WERI-Rb-1 (cell line): Measurements from ENCODE around the gene SFTA2.

Experiments
- DNase-seq: peaks from one replicate; pipeline ENCODE4 v3.0.0-alpha.2; 2020
- H3K27ac ChIP-seq: fragments of 250-450 bp; sonication (Bioruptor Pico); 2 replicates; pipeline ENCODE4 v1.5.1; 2020; ENCODE audit warnings: mild to moderate bottlenecking, moderate library complexity
- H3K27me3 ChIP-seq: fragments of 250-450 bp; sonication (Bioruptor Pico); 2 replicates; pipeline ENCODE4 v1.5.1; 2021; ENCODE audit warnings: mild to moderate bottlenecking, low read depth, moderate library complexity; ENCODE audit not compliant: insufficient read depth, severe bottlenecking
- H3K36me3 ChIP-seq: fragments of 250-450 bp; sonication (Bioruptor Pico); 2 replicates; pipeline ENCODE4 v1.5.1; 2020; ENCODE audit warnings: mild to moderate bottlenecking, moderate library complexity
- H3K4me3 ChIP-seq: 2 replicates; pipeline ENCODE4 v1.5.1; 2011; ENCODE audit warnings: low read depth, mild to moderate bottlenecking, control low read depth, low read length
- H3K9me3 ChIP-seq: fragments of 250-450 bp; sonication (Bioruptor Pico); 2 replicates; pipeline ENCODE4 v1.5.1; 2021; ENCODE audit warnings: mild to moderate bottlenecking, moderate library complexity; ENCODE audit not compliant: severe bottlenecking
- CTCF ChIP-seq: IDR thresholded peaks from 2 replicates; pipeline ENCODE4 v1.5.1; 2011; ENCODE audit warnings: low read depth, mild to moderate bottlenecking, control low read depth, inconsistent platforms, low read length

SFTA2 gene

GRCh38 chr6:30882759-30883684 lies 48.9 kb downstream of the SFTA2 start:
- Histone ChIP-seq H3K27ac (peak overlapping the region; percentile 84), H3K9me3 (no peaks in the 10 kb centered on the region), H3K27me3 (no peaks in the 10 kb centered on the region), H3K36me3 (peaks cover 4% of the 10 kb centered on the region), H3K4me3 (peak overlapping the region; percentile 58)
- TF ChIP-seq CTCF, result no peak
- peak; percentile 91 for DNase-seq

- TF ChIP-seq CTCF, result no peak
- no peak for DNase-seq
- H3K4me3 ChIP-seq, result no peak overlapping the region
- peaks cover 4% of the 10 kb centered on the region for H3K36me3 ChIP-seq
- no peaks in the 10 kb centered on the region for H3K9me3 ChIP-seq
- no peaks in the 10 kb centered on the region for H3K27me3 ChIP-seq
- H3K27ac ChIP-seq, result peak overlapping the region; percentile 84
Observed at GRCh38 chr6:30882204-30882758, 49.7 kb downstream of the SFTA2 start.

GRCh38 chr6:30881392-30882203 lies 50.4 kb downstream of the SFTA2 start:
- H3K27ac ChIP-seq, result peak overlapping the region; percentile 84; the same call in 1 of the 2 replicates
- no peak for TF ChIP-seq CTCF
- peak; percentile 78 for DNase-seq
- H3K9me3 ChIP-seq, result no peaks in the 10 kb centered on the region
- H3K4me3 ChIP-seq, result no peak overlapping the region
- H3K27me3 ChIP-seq, result no peaks in the 10 kb centered on the region
- peaks cover 4% of the 10 kb centered on the region for H3K36me3 ChIP-seq
